ENCODE data around the gene ERI3. TPM values are rescaled to one million over a fixed set of nuclear protein-coding genes. Genes with fewer than 3 reads are reported as not detected.

Gene ERI3
- total and polyA plus RNA-seq, 2 experiments from 2014 or later, result 59.4 to 93.2 TPM

GRCh38 chr1:44228218-44228617 lies 126.8 kb downstream of the ERI3 start:
- H3K27me3 ChIP-seq, result no peaks in the 10 kb centered on the region
- DNase-seq (ENCODE audit: low spot score), result no peak
- no peaks in the 10 kb centered on the region for H4K20me1 ChIP-seq (ENCODE audit: insufficient read depth, poor library complexity, severe bottlenecking)
- H3K4me2 ChIP-seq, result no peak overlapping the region
- H3K4me1 ChIP-seq (ENCODE audit: insufficient read depth), result no peaks in the 10 kb centered on the region
- no peaks in the 10 kb centered on the region for H3K9me3 ChIP-seq (ENCODE audit: low read depth)
- H2AFZ ChIP-seq, result no peak overlapping the region
- 97% methylated on average over 13 of the region's 13 CpGs for WGBS (ENCODE audit: low lambda C conversion rate, missing lambda C conversion rate)
- H3K27ac ChIP-seq, result no peak overlapping the region
- no peaks in the 10 kb centered on the region for H3K36me3 ChIP-seq (replicated peaks; ENCODE audit: insufficient read depth, low read depth)
- no peak overlapping the region for H3K4me3 ChIP-seq
- no peaks in the 10 kb centered on the region for H3K9me2 ChIP-seq (replicated peaks; ENCODE audit: insufficient read depth)
- H3K79me2 ChIP-seq, result no peaks in the 10 kb centered on the region
- TF ChIP-seq EZH2phosphoT487 (IDR thresholded peaks at IDR 0.05; ENCODE audit: low read depth, severe bottlenecking, unreplicated experiment) (no peak), EZH2 (IDR thresholded peaks at IDR 0.05; ENCODE audit: borderline replicate concordance) (no peak), CTCF (IDR thresholded peaks at IDR 0.05; ENCODE audit: poor library complexity) (no peak)

GRCh38 chr1:44227211-44227610 lies 127.8 kb downstream of the ERI3 start:
- DNase-seq (ENCODE audit: low spot score), result no peak
- WGBS (ENCODE audit: low lambda C conversion rate, missing lambda C conversion rate), result 89% methylated on average over 1 of the region's 1 CpG

GRCh38 chr1:44225761-44226160 lies 129.3 kb downstream of the ERI3 start:
- Histone ChIP-seq H3K4me2 (no peak overlapping the region), H2AFZ (no peak overlapping the region), H3K4me1 (ENCODE audit: insufficient read depth) (no peaks in the 10 kb centered on the region), H4K20me1 (ENCODE audit: insufficient read depth, poor library complexity, severe bottlenecking) (no peaks in the 10 kb centered on the region), H3K79me2 (no peaks in the 10 kb centered on the region), H3K36me3 (replicated peaks; ENCODE audit: insufficient read depth, low read depth) (no peaks in the 10 kb centered on the region), H3K4me3 (no peak overlapping the region), H3K27me3 (no peaks in the 10 kb centered on the region), H3K9me3 (ENCODE audit: low read depth) (no peaks in the 10 kb centered on the region), H3K9me2 (replicated peaks; ENCODE audit: insufficient read depth) (no peaks in the 10 kb centered on the region), H3K27ac (no peak overlapping the region)
- no peak for DNase-seq (ENCODE audit: low spot score)
- TF ChIP-seq EZH2 (IDR thresholded peaks at IDR 0.05; ENCODE audit: borderline replicate concordance), result no peak
- TF ChIP-seq CTCF (IDR thresholded peaks at IDR 0.05; ENCODE audit: poor library complexity), result no peak
- TF ChIP-seq EZH2phosphoT487 (IDR thresholded peaks at IDR 0.05; ENCODE audit: low read depth, severe bottlenecking, unreplicated experiment), result no peak
- 98% methylated on average over 2 of the region's 2 CpGs for WGBS (ENCODE audit: low lambda C conversion rate, missing lambda C conversion rate)

More at GRCh38 chr1:44227211-44227610, 127.8 kb downstream of the ERI3 start:
- TF ChIP-seq CTCF (IDR thresholded peaks at IDR 0.05; ENCODE audit: poor library complexity) (no peak), EZH2phosphoT487 (IDR thresholded peaks at IDR 0.05; ENCODE audit: low read depth, severe bottlenecking, unreplicated experiment) (no peak), EZH2 (IDR thresholded peaks at IDR 0.05; ENCODE audit: borderline replicate concordance) (no peak)
- H3K36me3 ChIP-seq (replicated peaks; ENCODE audit: insufficient read depth, low read depth), result no peaks in the 10 kb centered on the region
- no peak overlapping the region for H3K4me2 ChIP-seq
- no peaks in the 10 kb centered on the region for H3K4me1 ChIP-seq (ENCODE audit: insufficient read depth)
- H3K4me3 ChIP-seq, result no peak overlapping the region
- H3K27ac ChIP-seq, result no peak overlapping the region
- no peaks in the 10 kb centered on the region for H3K9me2 ChIP-seq (replicated peaks; ENCODE audit: insufficient read depth)
- H4K20me1 ChIP-seq (ENCODE audit: insufficient read depth, poor library complexity, severe bottlenecking), result no peaks in the 10 kb centered on the region
- no peaks in the 10 kb centered on the region for H3K27me3 ChIP-seq
- no peaks in the 10 kb centered on the region for H3K79me2 ChIP-seq
- no peak overlapping the region for H2AFZ ChIP-seq
- no peaks in the 10 kb centered on the region for H3K9me3 ChIP-seq (ENCODE audit: low read depth)

GRCh38 chr1:44223187-44223610 lies 131.9 kb downstream of the ERI3 start:
- Histone ChIP-seq H3K36me3 (replicated peaks; ENCODE audit: insufficient read depth, low read depth) (no peaks in the 10 kb centered on the region), H3K9me3 (ENCODE audit: low read depth) (no peaks in the 10 kb centered on the region), H3K27me3 (no peaks in the 10 kb centered on the region), H3K9me2 (replicated peaks; ENCODE audit: insufficient read depth) (no peaks in the 10 kb centered on the region), H3K27ac (no peak overlapping the region), H3K4me1 (ENCODE audit: insufficient read depth) (peaks cover 9% of the 10 kb centered on the region), H4K20me1 (ENCODE audit: insufficient read depth, poor library complexity, severe bottlenecking) (no peaks in the 10 kb centered on the region), H3K4me2 (no peak overlapping the region), H3K4me3 (no peak overlapping the region), H2AFZ (no peak overlapping the region), H3K79me2 (no peaks in the 10 kb centered on the region)
- whole genome bisulfite sequencing (ENCODE audit: low lambda C conversion rate, missing lambda C conversion rate), result 96% methylated on average over 11 of the region's 11 CpGs
- no peak for DNase-seq (ENCODE audit: low spot score)
- TF ChIP-seq EZH2 (IDR thresholded peaks at IDR 0.05; ENCODE audit: borderline replicate concordance), result no peak
- TF ChIP-seq EZH2phosphoT487 (IDR thresholded peaks at IDR 0.05; ENCODE audit: low read depth, severe bottlenecking, unreplicated experiment), result no peak
- no peak for TF ChIP-seq CTCF (IDR thresholded peaks at IDR 0.05; ENCODE audit: poor library complexity)
